ENCODE measurements around the gene TGM6. TPM values are rescaled to one million over a fixed set of nuclear protein-coding genes. Genes with fewer than 3 reads are reported as not detected.
A peak's percentile ranks its signal among the peaks of the same experiment; 100 is the strongest.

TGM6 gene
- not detected in 2 replicates for total RNA-seq (2014; rRNA removed; shearing (Covaris generic))

DNA sequence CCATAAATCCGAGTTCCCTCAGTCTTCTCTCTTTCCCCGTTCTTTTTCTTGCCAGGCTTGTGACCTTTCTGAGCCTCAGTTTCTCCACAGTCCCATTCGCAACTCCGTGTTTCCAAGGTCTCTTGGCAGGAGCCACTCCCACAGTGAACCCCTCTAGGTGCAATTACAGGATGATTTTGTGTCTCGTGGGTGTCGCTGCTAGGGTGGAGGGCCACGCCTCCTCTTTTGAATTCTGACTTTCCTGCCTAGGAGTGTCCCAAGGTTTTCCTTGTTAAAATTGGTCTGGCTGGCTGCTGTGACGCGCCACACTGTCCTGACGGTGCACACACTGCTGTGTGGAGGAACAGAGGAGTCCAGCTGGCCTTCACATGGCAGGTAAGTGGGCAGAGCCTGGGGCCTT is at the start of gene TGM6:
Gene TGM6 (plus strand): TSS at position 301 of the 400 bp plus-strand sequence. CDS start 68 bp downstream, at position 369.
- DNase-seq (ENCODE audit: low read depth), result no peak

GRCh38 chr20:2331106-2331505 is 49.6 kb upstream of the TGM6 start:
- no peak for DNase-seq (ENCODE audit: low read depth)

- no peak for DNase-seq (ENCODE audit: low read depth)
Observed at GRCh38 chr20:2331901-2332565, 48.7 kb upstream of the TGM6 start.

DNA sequence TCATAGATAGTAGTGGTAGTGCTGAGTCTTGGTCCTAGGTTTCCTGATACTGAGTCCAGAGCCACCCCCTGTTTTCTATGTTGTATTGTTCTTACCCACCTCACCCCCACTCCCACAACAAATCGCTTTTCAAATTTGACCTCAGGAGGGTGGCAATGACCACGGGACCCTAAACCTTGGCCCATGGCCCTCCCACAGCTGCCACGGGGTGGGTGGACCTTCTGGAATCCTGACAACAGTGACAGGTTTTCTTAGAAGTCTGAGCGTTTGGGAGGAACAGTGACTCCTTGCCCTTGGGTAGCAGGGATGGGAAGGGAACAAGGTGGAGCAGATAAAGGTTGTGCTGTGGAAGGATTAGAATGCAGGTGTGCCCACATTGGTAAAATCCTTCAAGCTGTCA is 48.0 kb upstream of the TGM6 start:
- no peak for DNase-seq (ENCODE audit: low read depth)

DNA sequence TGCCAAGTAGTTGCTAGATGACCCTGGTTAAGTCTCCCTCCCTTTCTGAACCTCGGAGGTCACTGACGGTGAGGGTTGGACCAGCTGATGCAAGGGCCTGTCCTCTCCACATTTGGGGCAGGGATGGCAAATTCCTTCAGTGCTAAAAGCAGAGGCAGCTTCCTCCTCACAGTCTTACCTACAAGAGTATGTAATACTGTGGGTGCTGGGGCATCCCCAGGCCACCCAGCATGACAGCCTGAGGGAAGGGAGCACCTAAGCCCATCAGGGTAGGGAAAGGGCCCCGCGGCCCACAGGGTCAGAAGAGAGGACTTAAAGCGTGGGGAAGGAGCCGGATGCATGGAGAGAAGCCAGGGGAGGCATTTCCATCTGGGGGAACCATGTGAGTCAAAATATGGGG is 46.9 kb upstream of the TGM6 start:
- DNase-seq (ENCODE audit: low read depth), result no peak

- DNase-seq (ENCODE audit: low read depth), result no peak
Observed at GRCh38 chr20:2335096-2335870, 45.4 kb upstream of the TGM6 start.

DNA sequence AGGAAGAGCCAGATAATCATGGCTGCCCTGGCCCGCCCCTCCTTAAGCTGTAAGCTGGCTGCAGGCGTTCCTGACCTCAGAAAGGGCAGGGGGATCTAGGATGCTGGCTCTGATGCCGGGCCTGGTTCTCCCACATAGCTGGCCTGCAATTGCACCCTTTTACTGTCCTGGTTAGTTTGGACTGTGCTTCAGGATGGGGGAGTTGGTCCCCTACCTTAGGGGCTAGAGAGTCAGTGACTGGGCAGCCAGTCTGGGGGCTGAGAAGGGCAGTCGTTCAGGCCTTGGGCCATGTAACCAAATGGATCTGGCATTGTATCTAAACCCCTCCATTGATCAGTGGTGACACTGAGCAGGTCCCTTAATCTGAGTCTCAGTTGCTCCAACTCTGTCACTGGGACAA is 44.2 kb upstream of the TGM6 start:
- DNase-seq (ENCODE audit: low read depth), result no peak

DNA sequence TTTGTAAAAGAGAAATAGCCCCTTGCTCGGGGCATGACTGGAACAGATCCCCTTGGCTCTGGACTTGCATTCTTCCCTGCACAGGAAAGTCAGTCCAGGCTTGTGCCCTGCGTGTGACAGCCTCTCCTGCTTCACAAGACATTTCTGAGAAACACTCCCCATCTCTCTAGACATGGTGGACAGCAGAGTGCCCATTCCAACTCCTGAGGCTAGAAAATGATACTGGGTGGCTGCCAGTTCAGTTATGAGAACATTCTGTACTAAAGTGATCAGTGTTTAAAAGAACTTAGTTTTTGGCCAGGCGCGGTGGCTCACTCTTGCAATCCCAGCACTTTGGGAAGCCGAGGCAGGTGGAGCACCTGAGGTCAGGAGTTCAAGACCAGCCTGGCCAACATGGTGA is 43.6 kb upstream of the TGM6 start:
- DNase-seq (ENCODE audit: low read depth), result no peak

- DNase-seq (ENCODE audit: low read depth), result no peak
Observed at GRCh38 chr20:2338411-2339066, 42.2 kb upstream of the TGM6 start.

DNA sequence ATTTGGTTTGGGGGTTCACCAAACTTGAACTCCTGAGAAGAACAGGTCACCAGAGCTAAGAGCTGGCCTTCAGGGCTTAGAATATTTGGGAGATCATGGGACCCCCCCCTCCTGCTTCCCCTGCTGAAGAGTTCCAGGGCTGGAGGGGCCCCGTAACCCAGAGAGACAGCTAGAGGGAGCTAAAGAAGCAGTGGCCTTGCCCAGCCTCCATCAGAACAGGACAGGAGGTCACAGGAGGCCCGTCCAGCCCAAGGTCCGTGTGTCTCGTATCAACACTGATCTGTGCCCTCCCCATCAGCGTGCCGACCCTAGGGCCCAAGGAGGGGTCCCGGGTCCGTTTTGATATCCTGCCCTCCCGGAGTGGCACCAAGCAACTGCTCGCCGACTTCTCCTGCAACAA is 40.6 kb upstream of the TGM6 start:
- no peak for DNase-seq (ENCODE audit: low read depth)

GRCh38 chr20:2340823-2341222 is 39.9 kb upstream of the TGM6 start:
- no peak for DNase-seq (ENCODE audit: low read depth)

- DNase-seq (ENCODE audit: low read depth), result no peak
Observed at GRCh38 chr20:2341336-2341735, 39.4 kb upstream of the TGM6 start.

- no peak for DNase-seq (ENCODE audit: low read depth)
Observed at GRCh38 chr20:2342243-2342642, 38.5 kb upstream of the TGM6 start.

- no peak for DNase-seq (ENCODE audit: low read depth)
Observed at GRCh38 chr20:2346188-2346587, 34.5 kb upstream of the TGM6 start.

- DNase-seq (ENCODE audit: low read depth), result no peak
Observed at GRCh38 chr20:2348336-2348735, 32.4 kb upstream of the TGM6 start.

DNA sequence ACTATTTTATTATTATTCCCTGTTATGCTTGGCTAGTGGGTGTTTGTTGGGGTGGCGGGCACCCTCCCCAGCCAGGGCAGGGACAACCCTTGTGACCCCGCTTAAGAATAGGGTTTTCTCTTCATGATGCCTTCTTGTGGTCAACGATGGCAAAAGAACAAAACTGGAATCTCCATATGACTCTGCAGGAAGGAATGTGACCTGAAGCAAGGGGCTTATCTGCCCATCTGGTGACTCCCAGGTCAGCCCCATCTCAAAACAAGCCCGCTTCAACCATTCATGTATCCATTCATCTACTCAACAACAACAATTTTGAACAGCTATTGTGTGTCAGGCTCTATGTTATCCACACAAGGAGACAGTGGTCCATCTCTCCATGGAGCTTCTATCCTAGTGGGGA is 30.9 kb upstream of the TGM6 start:
- peak; percentile 32 for DNase-seq (ENCODE audit: low read depth)

DNA sequence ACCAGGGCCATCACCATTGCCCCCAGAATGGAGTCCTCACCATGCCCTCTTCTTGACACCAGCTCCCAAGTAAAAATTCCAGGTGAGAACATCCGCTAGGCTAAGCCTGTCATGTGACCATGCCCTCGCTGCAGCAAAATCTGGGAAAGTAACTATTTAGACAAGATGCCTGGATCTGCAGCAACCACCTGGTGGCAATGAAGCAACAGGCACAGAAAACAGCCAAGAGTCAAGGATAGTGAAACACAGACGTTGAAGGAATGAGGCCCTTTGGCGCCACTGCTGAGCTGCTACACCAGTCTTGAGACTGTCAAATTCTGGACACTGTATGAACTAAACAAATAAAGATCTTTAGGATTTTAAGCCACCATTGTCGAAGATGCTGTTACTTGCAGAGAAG is 30.1 kb upstream of the TGM6 start:
- DNase-seq (ENCODE audit: low read depth), result no peak

GRCh38 chr20:2353231-2353630 is 27.5 kb upstream of the TGM6 start:
- DNase-seq (ENCODE audit: low read depth), result no peak

DNA sequence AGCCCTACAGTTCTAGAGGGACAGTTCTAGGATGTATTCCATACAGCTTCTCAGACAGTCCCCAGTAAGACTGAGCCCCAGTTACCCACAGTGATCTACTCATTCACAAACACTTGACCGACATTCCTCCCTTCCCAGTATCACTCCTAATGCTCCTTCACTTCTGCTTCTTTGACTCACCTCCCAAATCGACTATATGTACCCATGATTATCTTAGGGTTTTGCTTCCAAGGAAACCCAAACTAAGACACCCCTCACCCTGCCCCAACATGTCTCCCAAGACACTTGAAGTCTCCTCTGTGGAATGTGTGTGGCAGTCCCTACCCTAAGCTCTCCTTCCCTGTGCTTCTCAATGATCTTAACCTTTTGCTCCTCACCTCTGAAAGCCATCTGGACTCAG is 23.6 kb upstream of the TGM6 start:
- DNase-seq (ENCODE audit: low read depth), result no peak

- DNase-seq (ENCODE audit: low read depth), result no peak
Observed at GRCh38 chr20:2358006-2358405, 22.7 kb upstream of the TGM6 start.

DNA sequence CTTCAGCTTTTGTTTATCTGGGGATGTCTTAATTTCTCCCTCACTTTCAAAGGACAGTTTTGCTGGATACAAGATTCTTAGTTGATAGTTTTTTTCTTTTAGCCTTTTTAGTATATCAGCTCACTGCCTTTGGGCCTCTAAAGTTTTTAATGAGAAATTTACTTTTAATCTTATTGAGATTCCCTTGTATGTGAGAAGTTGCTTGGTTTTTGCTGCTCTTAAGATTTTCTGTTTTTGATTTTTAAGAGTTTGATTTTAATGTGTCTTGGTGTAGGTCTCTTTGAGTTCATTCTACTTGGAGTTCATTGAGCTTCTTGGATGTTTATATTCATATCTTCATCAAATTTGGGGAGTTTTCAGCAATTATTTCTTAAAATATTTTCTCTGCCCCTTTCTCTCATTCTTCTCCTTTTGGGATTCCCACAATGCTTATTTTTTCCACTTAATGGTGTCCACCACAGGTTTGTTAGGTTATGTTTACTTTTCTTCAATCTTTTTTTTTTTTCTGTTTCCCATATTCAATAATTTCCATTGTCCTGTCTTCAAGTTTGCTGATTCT is 19.6 kb upstream of the TGM6 start:
- DNase-seq (ENCODE audit: low read depth), result no peak

DNA sequence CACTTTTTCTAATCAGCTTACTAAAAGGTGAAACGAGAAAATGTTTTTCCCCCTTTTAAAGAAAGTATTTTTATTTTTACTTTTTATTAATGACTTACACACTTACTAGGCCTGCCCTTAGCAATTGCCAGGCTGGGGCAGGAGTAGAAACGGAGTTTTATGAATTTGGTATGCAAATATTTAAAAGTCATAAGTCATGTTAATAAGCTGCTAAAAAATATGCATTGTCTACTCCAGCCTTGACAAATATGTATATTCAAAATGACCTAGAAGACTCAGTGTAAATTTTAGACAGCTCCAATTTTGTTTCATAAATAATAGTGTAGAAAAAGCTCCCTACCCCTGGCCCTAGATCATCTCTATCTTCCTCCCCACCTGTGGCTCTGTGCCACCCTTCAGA is 17.5 kb upstream of the TGM6 start:
- no peak for DNase-seq (ENCODE audit: low read depth)

GRCh38 chr20:2363587-2363986 is 17.1 kb upstream of the TGM6 start:
- DNase-seq (ENCODE audit: low read depth), result no peak
